ENCODE data around the gene MORC2.

Gene MORC2

DNA sequence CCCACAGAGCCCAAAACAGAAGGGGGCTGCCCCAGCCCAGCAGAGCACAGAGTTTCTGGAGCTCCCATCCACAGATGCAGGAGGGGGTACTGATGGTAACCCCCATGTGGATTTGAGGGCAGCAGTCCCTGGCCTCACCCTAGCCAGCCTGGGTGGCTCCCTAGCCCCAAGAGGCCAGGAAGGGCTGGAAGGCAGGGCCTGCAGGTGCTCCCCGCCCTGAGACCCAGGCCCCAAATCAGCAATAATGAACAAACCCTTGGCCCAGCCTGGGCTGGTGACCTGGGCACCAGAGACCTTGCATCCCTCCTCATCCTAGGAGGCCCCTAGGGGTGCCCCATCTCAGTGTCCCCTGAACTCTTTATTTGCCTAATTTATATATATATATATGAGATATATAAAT lies 61.6 kb downstream of the MORC2 start (continued):
- TF ChIP-seq, protein P1, sequence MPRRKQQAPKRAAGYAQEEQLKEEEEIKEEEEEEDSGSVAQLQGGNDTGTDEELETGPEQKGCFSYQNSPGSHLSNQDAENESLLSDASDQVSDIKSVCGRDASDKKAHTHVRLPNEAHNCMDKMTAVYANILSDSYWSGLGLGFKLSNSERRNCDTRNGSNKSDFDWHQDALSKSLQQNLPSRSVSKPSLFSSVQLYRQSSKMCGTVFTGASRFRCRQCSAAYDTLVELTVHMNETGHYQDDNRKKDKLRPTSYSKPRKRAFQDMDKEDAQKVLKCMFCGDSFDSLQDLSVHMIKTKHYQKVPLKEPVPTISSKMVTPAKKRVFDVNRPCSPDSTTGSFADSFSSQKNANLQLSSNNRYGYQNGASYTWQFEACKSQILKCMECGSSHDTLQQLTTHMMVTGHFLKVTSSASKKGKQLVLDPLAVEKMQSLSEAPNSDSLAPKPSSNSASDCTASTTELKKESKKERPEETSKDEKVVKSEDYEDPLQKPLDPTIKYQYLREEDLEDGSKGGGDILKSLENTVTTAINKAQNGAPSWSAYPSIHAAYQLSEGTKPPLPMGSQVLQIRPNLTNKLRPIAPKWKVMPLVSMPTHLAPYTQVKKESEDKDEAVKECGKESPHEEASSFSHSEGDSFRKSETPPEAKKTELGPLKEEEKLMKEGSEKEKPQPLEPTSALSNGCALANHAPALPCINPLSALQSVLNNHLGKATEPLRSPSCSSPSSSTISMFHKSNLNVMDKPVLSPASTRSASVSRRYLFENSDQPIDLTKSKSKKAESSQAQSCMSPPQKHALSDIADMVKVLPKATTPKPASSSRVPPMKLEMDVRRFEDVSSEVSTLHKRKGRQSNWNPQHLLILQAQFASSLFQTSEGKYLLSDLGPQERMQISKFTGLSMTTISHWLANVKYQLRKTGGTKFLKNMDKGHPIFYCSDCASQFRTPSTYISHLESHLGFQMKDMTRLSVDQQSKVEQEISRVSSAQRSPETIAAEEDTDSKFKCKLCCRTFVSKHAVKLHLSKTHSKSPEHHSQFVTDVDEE (CRISPR knock-in tag; IDR thresholded peaks at IDR 0.05), result no peak
- TF ChIP-seq ZFP3 (CRISPR knock-in tag; IDR thresholded peaks at IDR 0.05) (no peak), ISL1 (CRISPR knock-in tag; IDR thresholded peaks at IDR 0.05) (no peak), TCF4 (CRISPR knock-in tag; IDR thresholded peaks at IDR 0.05; ENCODE audit: borderline replicate concordance) (no peak), ARNTL (CRISPR knock-in tag; IDR thresholded peaks at IDR 0.05; ENCODE audit: borderline replicate concordance, low read depth) (no peak), ZNF70 (CRISPR knock-in tag; IDR thresholded peaks at IDR 0.05) (no peak), SNAI2 (CRISPR knock-in tag; IDR thresholded peaks at IDR 0.05) (no peak), RARB (CRISPR knock-in tag; IDR thresholded peaks at IDR 0.05) (no peak)

DNA sequence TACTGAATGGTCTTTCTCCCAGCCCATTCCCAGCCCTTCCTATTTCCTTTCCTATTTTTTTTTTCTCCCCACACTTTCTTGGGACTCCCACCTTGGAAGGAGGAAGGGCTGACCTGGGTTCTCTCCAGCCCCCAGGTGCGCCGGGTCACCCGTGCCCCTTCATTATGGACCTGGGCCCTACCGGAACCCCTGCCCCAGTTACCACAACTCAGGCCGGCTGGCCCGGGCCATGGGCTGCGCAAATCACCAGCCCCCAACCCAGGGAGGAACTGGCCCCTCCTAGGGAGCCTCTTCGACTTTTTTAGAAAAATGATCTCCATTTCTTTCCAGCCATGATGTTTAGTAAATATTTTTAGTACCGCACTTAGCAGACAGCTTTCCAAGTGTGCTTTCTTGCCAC lies 62.2 kb downstream of the MORC2 start:
- ATAC-seq, result no peak
- TF ChIP-seq ESRRG (CRISPR knock-in tag; IDR thresholded peaks at IDR 0.05), result no peak
- TF ChIP-seq ARNTL (CRISPR knock-in tag; IDR thresholded peaks at IDR 0.05; ENCODE audit: borderline replicate concordance, low read depth), result no peak
- TF ChIP-seq, protein P2, sequence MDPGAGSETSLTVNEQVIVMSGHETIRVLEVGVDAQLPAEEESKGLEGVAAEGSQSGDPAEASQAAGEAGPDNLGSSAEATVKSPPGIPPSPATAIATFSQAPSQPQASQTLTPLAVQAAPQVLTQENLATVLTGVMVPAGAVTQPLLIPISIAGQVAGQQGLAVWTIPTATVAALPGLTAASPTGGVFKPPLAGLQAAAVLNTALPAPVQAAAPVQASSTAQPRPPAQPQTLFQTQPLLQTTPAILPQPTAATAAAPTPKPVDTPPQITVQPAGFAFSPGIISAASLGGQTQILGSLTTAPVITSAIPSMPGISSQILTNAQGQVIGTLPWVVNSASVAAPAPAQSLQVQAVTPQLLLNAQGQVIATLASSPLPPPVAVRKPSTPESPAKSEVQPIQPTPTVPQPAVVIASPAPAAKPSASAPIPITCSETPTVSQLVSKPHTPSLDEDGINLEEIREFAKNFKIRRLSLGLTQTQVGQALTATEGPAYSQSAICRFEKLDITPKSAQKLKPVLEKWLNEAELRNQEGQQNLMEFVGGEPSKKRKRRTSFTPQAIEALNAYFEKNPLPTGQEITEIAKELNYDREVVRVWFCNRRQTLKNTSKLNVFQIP (CRISPR knock-in tag; IDR thresholded peaks at IDR 0.05; ENCODE audit: borderline replicate concordance, low read depth), result no peak
- TF ChIP-seq ZNF565 (CRISPR knock-in tag; conservative IDR thresholded peaks at IDR 0.05; ENCODE audit: low read depth), result no peak
- TF ChIP-seq BACH2 (CRISPR knock-in tag; IDR thresholded peaks at IDR 0.05; ENCODE audit: borderline replicate concordance), result no peak
- TF ChIP-seq ZNF8 (CRISPR knock-in tag; IDR thresholded peaks at IDR 0.05), result no peak
- no peak for TF ChIP-seq ZFP30 (CRISPR knock-in tag; IDR thresholded peaks at IDR 0.05)
- TF ChIP-seq ZFP3 (CRISPR knock-in tag; IDR thresholded peaks at IDR 0.05), result no peak
- TF ChIP-seq, protein P1 (CRISPR knock-in tag; IDR thresholded peaks at IDR 0.05), result no peak
- no peak for TF ChIP-seq OSR1 (CRISPR knock-in tag; IDR thresholded peaks at IDR 0.05)
- no peak for TF ChIP-seq SNAI2 (CRISPR knock-in tag; IDR thresholded peaks at IDR 0.05)
- no peak for TF ChIP-seq RARB (CRISPR knock-in tag; IDR thresholded peaks at IDR 0.05)
- no peak for TF ChIP-seq CSDC2 (CRISPR knock-in tag; IDR thresholded peaks at IDR 0.05)
- TF ChIP-seq TOX (CRISPR knock-in tag; IDR thresholded peaks at IDR 0.05; ENCODE audit: borderline replicate concordance), result no peak

DNA sequence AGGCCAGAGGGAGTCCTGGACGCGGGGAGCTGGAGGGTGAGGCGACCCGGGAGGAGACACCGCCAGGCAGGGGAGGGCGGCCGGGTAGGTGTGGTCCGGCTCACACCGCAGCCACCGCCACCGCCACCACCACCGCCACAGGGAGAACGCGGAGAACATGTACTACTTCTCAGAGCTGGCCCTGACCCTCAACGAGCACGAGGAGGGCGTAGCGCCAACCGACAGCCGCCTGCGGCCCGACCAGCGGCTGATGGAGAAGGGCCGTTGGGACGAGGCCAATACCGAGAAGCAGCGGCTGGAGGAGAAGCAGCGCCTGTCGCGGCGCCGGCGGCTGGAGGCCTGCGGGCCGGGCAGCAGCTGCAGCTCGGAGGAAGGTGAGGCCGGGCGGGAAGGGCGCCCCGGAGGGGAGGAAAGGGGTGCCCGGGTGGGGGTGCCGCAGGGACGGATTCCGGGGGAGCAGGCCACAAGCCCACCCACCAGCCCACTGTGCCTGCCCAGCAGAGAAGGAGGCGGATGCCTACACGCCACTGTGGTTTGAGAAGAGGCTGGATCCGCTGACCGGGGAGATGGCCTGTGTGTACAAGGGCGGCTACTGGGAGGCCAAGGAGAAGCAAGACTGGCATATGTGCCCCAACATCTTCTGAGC lies 62.8 kb downstream of the MORC2 start:
- TF ChIP-seq TCF4 (CRISPR knock-in tag; IDR thresholded peaks at IDR 0.05; ENCODE audit: borderline replicate concordance) (no peak), ARNTL (CRISPR knock-in tag; IDR thresholded peaks at IDR 0.05; ENCODE audit: borderline replicate concordance, low read depth) (no peak), ZFP3 (CRISPR knock-in tag; IDR thresholded peaks at IDR 0.05) (no peak), ESRRG (CRISPR knock-in tag; IDR thresholded peaks at IDR 0.05) (no peak), ZNF565 (CRISPR knock-in tag; conservative IDR thresholded peaks at IDR 0.05; ENCODE audit: low read depth) (no peak), OSR1 (CRISPR knock-in tag; IDR thresholded peaks at IDR 0.05) (no peak), ZFP30 (CRISPR knock-in tag; IDR thresholded peaks at IDR 0.05) (no peak)
- TF ChIP-seq, protein P3, sequence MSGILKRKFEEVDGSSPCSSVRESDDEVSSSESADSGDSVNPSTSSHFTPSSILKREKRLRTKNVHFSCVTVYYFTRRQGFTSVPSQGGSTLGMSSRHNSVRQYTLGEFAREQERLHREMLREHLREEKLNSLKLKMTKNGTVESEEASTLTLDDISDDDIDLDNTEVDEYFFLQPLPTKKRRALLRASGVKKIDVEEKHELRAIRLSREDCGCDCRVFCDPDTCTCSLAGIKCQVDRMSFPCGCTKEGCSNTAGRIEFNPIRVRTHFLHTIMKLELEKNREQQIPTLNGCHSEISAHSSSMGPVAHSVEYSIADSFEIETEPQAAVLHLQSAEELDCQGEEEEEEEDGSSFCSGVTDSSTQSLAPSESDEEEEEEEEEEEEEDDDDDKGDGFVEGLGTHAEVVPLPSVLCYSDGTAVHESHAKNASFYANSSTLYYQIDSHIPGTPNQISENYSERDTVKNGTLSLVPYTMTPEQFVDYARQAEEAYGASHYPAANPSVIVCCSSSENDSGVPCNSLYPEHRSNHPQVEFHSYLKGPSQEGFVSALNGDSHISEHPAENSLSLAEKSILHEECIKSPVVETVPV (CRISPR knock-in tag; IDR thresholded peaks at IDR 0.05), result no peak
- ATAC-seq, result no peak
